GM19193 (cell line): Measurements from ENCODE around the gene STXBP4.

Source experiments
- POLR2A ChIP-seq: IDR thresholded peaks from 4 replicates; pipeline ENCODE4 v1.6.1; 2011; ENCODE audit not compliant: insufficient read depth, insufficient read length; ENCODE audit errors: extremely low read depth

STXBP4 gene

GRCh38 chr17:55117164-55117563 is 148.6 kb downstream of the STXBP4 start:
- TF ChIP-seq POLR2A, result no peak

- TF ChIP-seq POLR2A, result no peak
Measured at GRCh38 chr17:55120651-55121050, 152.1 kb downstream of the STXBP4 start.

GRCh38 chr17:55121268-55121667 is 152.7 kb downstream of the STXBP4 start:
- TF ChIP-seq POLR2A, result no peak

GRCh38 chr17:55122114-55122513 is 153.5 kb downstream of the STXBP4 start:
- no peak for TF ChIP-seq POLR2A

- no peak for TF ChIP-seq POLR2A
Measured at GRCh38 chr17:55124730-55125360, 156.3 kb downstream of the STXBP4 start.

- TF ChIP-seq POLR2A, result no peak
Measured at GRCh38 chr17:55133583-55133982, 165.0 kb downstream of the STXBP4 start.

GRCh38 chr17:55134486-55135157 is 166.1 kb downstream of the STXBP4 start:
- no peak for TF ChIP-seq POLR2A

- no peak for TF ChIP-seq POLR2A
Measured at GRCh38 chr17:55140809-55141208, 172.2 kb downstream of the STXBP4 start.

- no peak for TF ChIP-seq POLR2A
Measured at GRCh38 chr17:55144518-55144917, 176.0 kb downstream of the STXBP4 start.

- TF ChIP-seq POLR2A, result no peak
Measured at GRCh38 chr17:55149485-55149884, 180.9 kb downstream of the STXBP4 start.

- TF ChIP-seq POLR2A, result no peak
Measured at GRCh38 chr17:55152236-55152635, 183.7 kb downstream of the STXBP4 start.

GRCh38 chr17:55154101-55154500 is 185.5 kb downstream of the STXBP4 start:
- no peak for TF ChIP-seq POLR2A

- TF ChIP-seq POLR2A, result no peak
Measured at GRCh38 chr17:55155856-55156560, 187.4 kb downstream of the STXBP4 start.

GRCh38 chr17:55157165-55157564 is 188.6 kb downstream of the STXBP4 start:
- no peak for TF ChIP-seq POLR2A

GRCh38 chr17:55158439-55158838 is 189.9 kb downstream of the STXBP4 start:
- no peak for TF ChIP-seq POLR2A

GRCh38 chr17:55159251-55159650 is 190.7 kb downstream of the STXBP4 start:
- no peak for TF ChIP-seq POLR2A
